IPS-NIHi7 (cell line): Measurements from ENCODE around the gene AFF3.

Experiments
- DNase-seq: peaks from one replicate; pipeline ENCODE4 v3.0.0; 2012; ENCODE audit warnings: mixed read lengths; ENCODE audit errors: extremely low spot score

AFF3 gene

DNA sequence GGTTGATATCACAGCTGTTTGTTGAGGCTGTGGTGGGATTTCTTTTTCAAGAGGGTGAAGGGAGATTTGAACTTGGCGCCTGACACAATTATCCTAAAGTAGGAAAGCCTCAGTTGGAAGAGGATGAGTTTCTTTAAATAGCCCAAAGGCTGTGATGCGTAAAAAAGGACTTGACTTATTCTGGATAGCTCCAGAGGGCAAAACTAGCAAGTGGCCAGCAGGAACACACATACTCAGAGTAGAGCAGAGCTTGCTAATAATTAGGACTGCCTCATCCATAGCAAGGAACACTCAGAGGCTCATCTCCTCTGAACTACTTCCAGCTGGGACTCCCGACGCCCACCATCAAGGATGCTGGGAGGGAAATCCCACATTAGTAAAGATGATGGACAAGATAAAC is 74.0 kb downstream of the AFF3 start:
- DNase-seq: no peak

DNA sequence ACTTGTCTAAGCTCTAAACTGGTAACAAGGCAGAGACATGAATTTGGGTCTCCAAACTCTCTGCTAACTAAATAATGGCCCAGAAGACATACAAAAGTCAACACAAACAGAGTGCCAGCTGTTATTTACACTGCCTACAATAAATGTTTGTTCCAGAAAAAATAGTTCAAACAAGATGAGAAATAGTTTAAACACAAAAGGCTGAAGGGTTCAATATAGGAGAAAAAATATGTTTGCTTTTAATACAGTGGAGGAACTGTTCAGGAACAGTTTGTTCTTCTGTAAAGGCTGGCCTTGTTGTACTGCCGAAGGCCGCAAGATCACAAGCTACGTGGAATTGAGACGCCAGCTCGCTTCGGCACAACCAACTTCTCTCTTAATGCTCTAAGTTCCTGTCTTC is 74.6 kb downstream of the AFF3 start:
- no peak for DNase-seq

DNA sequence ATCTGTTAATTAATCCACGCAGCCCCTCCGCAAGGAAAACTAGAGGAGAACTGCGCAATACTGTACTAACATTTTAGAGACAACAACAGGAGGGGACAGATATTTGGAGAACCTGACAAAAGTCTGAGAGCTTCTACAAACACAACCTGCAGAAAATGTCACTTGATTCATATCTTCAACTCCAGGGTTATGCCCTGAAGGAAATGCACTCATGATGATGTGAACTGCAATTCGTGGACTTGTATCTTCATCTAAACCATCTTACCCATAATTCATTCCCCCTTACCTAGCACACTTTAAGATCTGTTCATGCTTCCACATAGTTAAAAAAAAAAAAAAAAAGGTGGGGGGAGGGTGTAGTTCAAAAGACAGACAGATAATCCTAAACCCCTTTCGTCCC is 75.5 kb downstream of the AFF3 start:
- no peak for DNase-seq

DNA sequence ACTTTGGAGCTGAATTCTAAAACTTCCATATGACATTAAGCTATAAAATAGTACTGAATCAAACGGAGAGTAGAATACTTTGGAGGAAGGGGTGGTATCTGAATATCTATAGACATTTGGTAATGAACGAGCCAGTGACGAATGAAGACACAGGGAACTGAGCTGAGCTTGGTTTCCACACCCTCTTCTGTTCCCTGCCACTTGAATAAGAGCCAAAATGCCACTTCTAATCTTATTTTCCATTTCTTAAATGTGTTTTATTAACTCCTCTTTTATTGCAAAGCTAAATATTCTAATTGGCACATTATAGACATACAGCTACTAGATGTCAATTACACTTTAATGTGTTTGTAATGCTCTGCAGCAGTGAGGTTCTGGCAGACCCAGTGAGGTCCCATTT is 76.1 kb downstream of the AFF3 start:
- no peak for DNase-seq

DNA sequence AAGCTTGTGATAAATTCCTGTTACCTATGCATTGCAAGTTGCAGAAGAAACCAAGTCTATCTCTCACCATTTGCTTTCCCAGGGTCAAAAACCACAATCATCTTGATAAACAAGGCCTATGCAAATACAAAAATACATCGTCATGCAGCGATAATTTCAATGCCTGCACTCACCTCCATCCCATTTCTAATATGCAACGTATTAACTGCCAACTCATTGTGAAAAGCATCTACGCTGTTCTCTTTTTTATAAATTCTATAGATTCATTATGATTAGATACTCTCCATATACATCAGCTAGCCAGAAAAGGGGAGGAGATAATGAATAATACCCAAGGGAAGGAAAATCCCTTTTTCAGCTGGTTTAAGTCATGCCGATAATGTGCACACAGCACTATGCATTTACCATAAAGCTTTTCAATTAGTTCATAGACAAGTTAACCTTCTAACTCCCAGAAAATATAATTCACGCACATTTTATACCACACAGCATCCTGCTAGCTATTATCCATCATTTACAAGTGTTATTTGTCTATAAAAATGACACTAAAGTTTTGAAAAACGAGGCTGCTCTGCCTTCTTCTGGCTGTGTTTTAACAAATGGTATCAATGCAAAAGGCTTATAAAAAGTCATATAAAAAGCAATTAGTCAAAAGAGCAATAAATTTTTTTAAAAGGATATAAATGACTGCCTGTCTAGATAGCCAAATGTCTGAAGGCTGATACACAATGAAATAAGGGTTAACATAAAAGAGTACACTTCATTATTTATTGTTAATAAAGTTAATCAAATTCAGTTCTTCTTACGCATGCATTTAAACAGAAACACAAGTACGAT is 77.6 kb downstream of the AFF3 start:
- no peak for DNase-seq

DNA sequence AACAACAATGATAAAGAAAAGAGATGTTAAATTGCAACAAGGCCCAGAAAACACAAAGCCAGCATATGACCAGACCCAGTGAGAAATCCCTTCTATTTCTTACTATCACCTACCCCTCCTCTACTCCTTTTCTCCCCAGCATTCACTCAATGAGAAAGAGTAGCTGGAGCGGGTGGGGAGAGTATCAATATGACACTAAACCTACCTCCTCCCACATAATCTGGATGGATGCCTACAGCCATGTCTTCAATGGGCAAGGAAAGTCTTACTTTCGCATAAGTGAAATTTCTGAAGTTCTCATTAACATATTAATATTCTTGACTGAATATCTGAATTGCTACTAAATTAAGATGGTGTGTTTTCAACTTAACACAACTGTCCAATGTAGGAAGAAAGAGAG is 78.2 kb downstream of the AFF3 start:
- no peak for DNase-seq

DNA sequence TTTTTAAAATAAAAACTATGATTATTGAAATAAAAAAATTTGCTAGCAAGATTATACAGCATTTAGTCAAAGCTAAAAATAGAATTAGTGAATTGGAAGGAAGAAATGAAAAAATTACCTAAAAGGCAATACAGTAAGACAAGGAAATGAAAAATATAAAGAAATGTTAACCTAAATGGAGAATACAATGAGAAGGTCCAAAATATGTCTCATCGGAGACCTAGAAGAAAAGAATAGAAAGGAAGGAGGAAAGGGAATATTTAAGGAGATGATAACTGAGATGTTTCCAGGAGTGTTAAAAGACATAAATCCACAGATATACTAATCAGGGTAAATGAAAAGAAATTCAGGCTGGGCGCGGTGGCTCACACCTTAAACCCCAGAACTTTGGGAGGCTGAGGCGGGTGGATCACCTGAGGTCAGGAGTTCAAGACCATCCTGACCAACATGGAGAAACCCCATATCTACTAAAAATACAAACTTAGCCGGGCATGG is 78.9 kb downstream of the AFF3 start:
- DNase-seq: no peak

DNA sequence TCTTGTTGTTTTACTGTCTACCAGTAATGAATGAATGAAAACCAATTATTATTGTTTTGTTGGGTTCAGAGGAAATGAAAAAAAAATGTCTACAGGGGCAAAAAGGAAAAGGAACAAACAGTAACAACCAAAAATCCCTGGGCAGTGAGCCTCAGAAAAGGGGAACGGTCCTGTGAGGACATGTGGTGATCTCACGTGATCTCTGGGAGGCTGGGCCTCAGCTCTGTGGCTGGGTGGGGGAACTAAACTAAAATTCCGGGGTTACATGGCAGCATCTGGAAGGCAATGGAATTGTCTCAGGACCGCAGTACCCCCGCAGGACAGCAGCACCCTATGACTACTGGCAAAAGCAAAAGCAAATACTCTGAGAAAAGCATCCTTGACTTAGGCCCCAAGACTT is 80.1 kb downstream of the AFF3 start:
- DNase-seq: no peak

DNA sequence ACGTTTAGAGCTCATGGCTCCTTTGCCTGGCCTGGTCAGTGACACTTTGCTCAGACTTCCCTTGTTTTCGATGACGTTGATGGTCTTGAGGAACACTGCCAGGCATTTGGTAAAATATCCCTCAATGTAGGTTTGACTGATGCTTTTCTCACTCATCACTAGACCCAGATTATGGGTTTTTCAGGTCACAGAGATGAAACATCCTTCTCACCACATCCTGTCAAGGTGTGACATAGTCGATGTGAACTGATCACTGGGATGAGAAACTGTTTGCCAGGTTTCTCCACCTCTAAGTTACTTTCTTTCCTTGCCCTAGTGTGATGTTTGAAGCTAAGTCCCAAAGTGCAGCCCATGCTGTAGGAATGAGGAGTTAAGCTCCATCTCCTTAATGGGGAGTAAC is 81.5 kb downstream of the AFF3 start:
- DNase-seq: no peak

DNA sequence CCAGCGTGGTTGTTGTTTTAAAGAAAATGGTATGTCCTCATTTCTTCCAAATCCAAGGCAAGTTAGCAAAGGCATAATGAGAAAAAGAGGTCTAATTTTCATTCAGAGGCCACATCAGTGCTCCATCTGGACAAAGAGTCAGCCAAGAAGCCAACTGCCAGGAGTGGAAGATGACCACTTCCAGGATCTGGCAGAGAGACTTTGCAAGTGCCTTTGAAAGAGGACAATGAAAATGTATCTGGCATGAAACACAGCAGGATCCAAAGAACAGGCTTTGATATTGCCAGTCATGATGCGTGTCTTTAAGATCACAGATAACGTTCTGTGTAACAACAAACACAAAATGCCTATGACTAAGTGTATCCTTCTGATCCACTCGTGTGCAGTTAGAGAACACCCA is 82.8 kb downstream of the AFF3 start:
- DNase-seq: no peak

DNA sequence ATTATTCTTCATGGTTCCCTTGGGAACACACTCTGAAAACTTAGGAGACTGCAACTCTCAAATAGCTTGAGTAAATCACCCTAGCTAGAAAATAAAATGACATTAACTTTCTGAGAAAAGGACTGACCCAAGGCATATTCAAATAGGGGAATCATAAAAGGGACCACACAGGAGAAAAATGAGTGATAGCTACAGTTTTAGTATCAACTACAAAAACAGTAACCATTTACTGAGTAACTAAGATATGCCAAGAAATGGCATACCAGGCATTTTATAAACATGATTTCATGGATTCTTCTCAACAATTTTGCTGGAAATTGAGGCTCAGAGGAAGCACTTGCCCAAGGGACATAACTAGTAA is 84.5 kb downstream of the AFF3 start:
- no peak for DNase-seq

DNA sequence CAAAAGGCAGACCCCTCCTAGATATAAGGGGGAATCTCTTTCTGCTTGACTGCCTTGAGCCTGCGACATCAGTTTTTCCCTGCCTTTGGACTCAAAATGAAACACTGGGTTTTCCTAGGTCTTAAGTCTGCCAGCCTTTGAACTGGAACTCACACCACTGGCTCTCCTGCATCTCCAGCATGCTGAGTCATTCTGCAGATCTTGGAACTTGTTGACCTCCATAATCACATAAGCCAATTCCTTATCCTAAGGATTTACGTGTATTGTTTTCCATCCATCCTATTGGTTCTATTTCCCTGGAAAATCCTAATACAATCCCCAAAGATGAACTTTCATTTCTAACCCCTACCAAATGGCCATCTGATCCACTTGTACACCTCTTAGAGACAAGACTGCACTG is 88.0 kb downstream of the AFF3 start:
- DNase-seq: no peak

DNA sequence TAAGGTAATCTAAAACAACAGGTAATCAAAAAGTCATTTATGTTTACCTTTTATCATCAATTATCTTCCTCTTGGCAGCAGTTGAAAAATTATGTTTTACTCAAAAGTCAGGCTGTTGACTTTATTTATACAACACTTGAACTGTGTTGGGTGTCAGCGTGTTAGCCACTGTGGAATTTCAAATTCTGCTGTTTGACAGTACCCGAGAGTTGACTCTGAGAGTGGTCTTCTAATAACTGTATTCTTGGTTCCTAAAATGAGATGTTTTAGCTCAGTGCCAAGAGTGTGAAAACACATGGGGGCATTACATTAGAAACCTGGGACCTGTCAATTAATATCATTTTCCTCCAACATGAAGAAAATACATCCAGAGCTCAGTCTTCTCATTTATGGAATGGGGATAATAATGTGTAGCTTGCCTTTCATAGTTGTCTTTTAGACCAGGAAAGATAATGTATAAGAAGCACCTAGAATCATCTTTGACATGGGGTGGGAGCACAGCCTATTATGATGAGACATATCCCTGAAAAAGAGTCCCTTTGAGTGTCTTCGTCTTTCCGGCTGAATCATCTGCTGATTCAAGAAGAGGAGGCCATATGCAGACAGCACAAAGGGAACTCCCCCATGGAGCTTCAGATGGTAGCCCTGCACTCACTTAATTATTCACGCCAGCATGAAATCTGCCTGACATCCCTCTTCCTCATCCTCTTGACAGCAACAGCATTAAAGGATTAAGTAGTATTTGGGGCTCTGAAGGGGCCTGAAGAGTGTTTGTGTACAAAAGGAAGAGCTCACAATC is 89.1 kb downstream of the AFF3 start:
- no peak for DNase-seq

DNA sequence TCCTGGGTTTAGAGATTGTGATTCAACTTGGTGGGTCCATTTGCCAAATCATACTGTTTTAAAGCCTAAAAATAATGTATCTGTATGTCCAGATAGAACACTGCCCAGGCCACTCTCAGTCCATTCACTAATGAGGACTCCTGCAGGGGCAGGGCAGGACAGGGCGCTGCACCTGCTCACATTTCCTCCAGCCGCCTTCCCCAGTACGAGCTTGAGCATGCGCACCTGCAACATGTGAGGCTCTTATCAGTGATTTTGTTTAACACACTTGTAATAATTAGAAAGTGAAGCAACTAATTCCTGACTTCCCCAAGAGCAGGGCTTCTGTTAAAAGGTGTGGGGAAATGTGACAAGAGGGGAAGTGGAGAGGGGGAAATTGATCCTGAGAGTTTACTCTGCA is 89.7 kb downstream of the AFF3 start:
- DNase-seq: no peak

DNA sequence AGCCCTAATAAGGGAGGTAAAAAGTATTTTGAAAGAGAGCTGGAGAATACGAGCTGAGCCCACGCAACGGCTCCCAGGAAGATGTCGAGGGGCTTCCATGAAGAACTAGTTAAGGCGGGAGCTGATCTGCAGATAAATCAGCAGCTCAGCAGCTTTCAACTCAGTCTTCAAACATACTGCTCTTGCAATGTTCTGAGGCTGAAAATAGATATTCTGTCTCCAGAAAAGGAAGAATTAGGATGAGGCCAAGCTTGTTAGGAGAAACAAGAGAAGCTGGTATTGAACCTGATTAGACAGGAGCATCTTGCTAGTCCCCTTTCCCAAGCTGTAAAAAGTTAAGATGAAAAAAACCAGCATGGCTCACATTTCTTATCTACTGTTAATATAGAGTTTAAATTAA is 91.1 kb downstream of the AFF3 start:
- DNase-seq: no peak

DNA sequence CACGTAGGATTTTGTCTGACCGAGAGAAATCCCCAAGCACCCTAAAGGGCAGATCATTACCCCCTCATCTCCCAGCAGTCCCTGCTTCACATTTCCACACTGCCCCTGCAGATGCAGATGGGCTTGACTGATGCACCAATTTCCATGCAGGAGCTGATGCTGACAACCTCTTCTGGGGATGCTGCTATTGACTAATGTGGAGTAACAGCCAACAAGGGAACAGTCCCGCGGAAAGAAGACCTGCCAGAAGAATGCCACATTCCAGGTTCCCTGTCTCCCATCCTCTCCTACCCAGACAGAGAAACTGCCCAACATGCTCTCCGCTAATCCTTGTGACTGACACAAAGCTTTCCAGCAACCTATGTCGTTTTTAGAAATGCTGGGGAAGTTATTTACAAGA is 91.7 kb downstream of the AFF3 start:
- no peak for DNase-seq

DNA sequence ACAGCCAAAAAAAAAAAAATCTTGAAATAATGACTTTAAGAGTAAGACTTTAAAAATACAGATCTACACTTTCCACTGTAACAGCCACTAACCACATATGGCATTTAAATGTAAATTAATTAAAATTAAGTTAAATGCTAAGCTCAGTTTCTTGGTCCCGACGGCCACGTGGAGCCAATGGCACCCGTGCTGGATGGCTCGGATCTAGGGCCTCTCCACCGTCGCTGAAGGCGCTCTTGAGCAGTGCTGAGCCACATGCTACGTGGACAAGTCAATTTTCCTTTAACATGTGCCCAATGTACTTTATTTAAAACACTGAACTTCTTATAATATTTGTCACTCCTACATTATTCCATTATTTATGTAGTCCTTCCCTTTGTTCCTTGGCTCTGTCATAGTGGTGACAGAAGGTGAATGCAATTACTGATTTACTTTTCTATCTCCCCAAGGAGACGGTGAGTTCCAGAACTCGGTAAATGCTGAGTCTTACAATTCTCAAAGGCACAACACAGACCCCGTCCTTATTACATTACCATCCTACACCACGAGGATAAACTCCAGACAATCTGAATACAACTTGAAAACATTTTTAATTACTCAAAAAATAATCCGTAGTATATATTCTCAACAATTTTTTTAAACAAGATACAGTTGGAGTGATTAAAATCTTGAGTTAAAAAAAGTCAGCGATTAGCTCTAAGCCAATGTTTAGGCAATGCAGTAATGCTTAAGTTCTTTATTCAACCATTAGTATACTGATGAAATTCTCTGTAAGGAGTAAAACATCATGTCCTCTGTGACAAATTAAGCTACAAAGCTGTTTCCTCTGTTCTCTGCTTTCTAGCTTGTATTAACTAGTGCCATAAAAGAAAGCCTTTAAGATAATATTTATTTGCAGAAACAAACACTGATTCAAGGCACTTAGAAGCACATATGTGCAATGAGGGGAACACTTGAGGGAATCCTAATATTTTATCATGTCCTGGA is 95.1 kb downstream of the AFF3 start:
- DNase-seq: no peak

DNA sequence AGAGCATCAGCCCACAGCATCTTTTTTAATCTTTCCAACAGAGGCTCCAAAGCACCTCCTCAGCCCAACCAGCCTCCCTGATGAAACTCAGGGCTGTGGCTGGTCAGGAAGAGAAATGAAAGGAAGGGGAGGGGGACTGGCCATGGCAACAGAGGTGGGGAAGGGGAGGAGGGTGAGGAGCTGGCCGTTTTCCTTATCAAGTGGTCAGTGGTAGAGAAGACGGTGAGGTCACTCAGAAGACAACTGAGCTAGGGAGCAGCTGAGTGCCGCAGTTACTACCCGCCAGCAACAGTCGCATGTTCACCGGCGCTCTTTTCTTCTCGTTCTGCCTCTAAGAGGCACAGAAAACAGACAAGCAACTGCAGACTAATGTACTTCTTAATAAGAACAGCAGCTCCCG is 97.4 kb downstream of the AFF3 start:
- no peak for DNase-seq

DNA sequence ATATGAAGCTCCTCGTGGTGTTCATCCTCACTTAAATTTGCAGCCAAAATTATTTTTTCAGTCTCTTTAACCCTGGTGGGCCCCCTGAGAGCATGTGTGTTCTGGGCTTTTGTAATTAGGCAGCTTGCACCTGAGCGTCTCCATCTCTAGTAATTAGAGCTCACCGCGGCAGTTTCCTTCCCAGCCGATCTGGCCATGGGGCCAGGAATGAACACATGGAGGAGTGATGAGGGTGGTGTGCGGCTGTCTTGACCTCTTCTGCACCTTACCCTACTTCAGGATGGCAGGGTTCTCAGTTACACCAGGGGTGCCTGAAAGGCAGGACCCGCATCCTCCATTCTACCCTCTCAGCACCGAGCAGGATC is 98.5 kb downstream of the AFF3 start:
- no peak for DNase-seq

DNA sequence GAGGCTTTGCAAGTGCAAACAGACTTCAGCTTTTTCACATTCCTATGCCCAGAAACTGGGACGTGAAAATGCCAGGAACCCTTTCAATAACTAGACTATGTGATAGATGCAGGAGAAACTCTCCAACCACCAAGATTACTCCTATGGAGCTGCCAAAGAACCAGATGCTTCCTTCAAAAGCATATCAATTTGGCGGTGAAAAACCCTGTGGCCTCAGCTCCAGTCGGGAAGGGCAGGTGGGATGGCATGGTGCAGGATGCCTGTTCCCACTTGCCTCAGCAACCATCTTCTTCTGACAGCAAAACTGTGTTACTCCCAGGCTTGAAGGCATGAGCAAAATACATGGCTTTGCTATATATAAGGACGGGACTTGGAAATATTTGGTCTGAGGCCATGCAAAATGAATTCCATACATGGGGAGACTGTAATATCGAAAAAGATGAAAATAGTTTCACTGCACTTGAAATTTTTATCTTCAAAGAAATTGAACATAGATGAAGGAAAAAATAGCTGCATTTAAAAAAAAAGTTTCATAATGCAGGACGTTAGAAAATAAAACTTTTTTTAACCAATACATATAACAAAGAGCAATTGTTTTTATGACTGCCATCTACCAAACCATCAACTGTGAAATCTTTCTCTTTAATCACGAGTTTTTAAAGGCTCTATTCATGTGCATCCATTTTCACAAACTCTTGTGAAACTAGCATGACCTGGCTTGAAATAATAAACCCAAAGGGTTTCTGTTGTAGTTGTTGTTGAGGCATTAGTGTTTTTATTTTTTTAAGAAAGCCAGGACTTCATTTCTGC is 99.1 kb downstream of the AFF3 start:
- no peak for DNase-seq

DNA sequence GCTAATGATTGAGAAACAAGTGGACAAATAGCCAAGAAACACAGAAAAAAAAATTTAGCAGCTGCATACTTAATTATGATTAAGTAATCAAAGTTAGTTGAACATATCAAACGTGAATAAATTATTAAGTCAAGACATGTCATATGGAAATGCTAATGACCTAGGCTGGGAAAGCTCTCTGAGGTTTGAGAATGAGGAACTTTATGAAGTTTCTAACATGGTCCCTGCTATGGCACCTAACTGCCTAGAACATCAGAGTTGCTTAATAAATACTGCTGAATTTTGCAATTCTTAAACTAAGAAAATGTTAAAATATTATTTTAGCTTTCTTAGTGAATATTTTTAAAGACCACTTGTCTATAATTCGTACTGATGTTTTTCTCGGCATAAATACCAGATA is 99.8 kb downstream of the AFF3 start:
- DNase-seq: no peak
